ENCODE results near the gene RALGPS1. TPM values are rescaled to one million over a fixed set of nuclear protein-coding genes. Genes with fewer than 3 reads are reported as not detected.

RALGPS1 gene
- total and polyA plus RNA-seq, 2 donors (not counting 1 experiment from before 2014, with no cell fraction given) = 19.7 to 39.9 TPM

- Histone ChIP-seq H3K9me3 (ENCODE audit: control extremely low read depth in 1 of 3, control insufficient read depth in 2 of 3, insufficient read depth in 1 of 3, low read length in 2 of 3) (no peaks in the 10 kb centered on the region), H3K27ac (ENCODE audit: low read length in 2 of 2) (no peak overlapping the region), H3K36me3 (replicated peaks in 1 of 2; ENCODE audit: control extremely low read depth in 1 of 2, control insufficient read depth in 1 of 2, extremely low read depth in 1 of 2, insufficient read depth in 2 of 2, low read length in 1 of 2) (peaks cover 0 to 3% of the 10 kb centered on the region in 2 experiments), H3K4me3 (ENCODE audit: control extremely low read depth in 1 of 5, extremely low read depth in 1 of 5, insufficient read depth in 1 of 5, low read depth in 2 of 5, low read length in 4 of 5) (no peak overlapping the region), H3K79me2 (ENCODE audit: control insufficient read depth, insufficient read depth, low read length) (no peaks in the 10 kb centered on the region), H2AFZ (ENCODE audit: insufficient read depth, low read depth, low read length, poor library complexity, severe bottlenecking) (no peak overlapping the region), H4K20me1 (ENCODE audit: control insufficient read depth, insufficient read depth, low read length, poor library complexity, severe bottlenecking) (no peaks in the 10 kb centered on the region), H3K27me3 (replicated peaks in 1 of 4; ENCODE audit: control extremely low read depth in 1 of 4, control insufficient read depth in 3 of 4, insufficient read depth in 4 of 4, low read length in 3 of 4) (no peaks in the 10 kb centered on the region), H3K9ac (ENCODE audit: low read length) (no peak overlapping the region), H3K4me1 (ENCODE audit: control insufficient read depth in 2 of 2, insufficient read depth in 2 of 2, low read length in 2 of 2) (no peaks in the 10 kb centered on the region), H3K4me2 (replicated peaks; ENCODE audit: low read depth, low read length, poor library complexity, severe bottlenecking) (no peak overlapping the region)
- no peak overlapping the region for H3K27ac Mint-ChIP-seq
- ChIA-PET POLR2A (no interaction called here), CTCF (no interaction called here)
- H3K27me3 Mint-ChIP-seq = no peaks in the 10 kb centered on the region
- H3K4me3 Mint-ChIP-seq = no peak overlapping the region
- TF ChIP-seq EZH2 (IDR thresholded peaks at IDR 0.05; ENCODE audit: borderline replicate concordance, insufficient read depth, low read depth, low read length, poor library complexity, severe bottlenecking) = no peak
- no peak for TF ChIP-seq CTCF (IDR thresholded peaks at IDR 0.05)
- WGBS (ENCODE audit: insufficient coverage) = 100% methylated on average over 5 of the region's 6 CpGs
- intact Hi-C loops (cut with micrococcal nuclease) = no loop called here
- H3K4me1 Mint-ChIP-seq = no peaks in the 10 kb centered on the region
- DNase-seq = no peak
- H3K9me3 Mint-ChIP-seq (ENCODE audit: insufficient read depth) = no peaks in the 10 kb centered on the region
- no peak for ATAC-seq (ENCODE audit: low read depth)
Measured at GRCh38 chr9:127087411-127087810, 172.8 kb downstream of the RALGPS1 start.

GRCh38 chr9:127087836-127088235, 173.3 kb downstream of the RALGPS1 start:
- ChIA-PET CTCF (no interaction called here), POLR2A (no interaction called here)
- Histone ChIP-seq H3K9ac (ENCODE audit: low read length) (no peak overlapping the region), H3K9me3 (ENCODE audit: control extremely low read depth in 1 of 3, control insufficient read depth in 2 of 3, insufficient read depth in 1 of 3, low read length in 2 of 3) (no peaks in the 10 kb centered on the region), H3K27ac (ENCODE audit: low read length in 2 of 2) (no peak overlapping the region), H3K79me2 (ENCODE audit: control insufficient read depth, insufficient read depth, low read length) (no peaks in the 10 kb centered on the region), H3K27me3 (replicated peaks in 1 of 4; ENCODE audit: control extremely low read depth in 1 of 4, control insufficient read depth in 3 of 4, insufficient read depth in 4 of 4, low read length in 3 of 4) (no peaks in the 10 kb centered on the region), H3K4me3 (ENCODE audit: control extremely low read depth in 1 of 5, extremely low read depth in 1 of 5, insufficient read depth in 1 of 5, low read depth in 2 of 5, low read length in 4 of 5) (no peak overlapping the region), H4K20me1 (ENCODE audit: control insufficient read depth, insufficient read depth, low read length, poor library complexity, severe bottlenecking) (no peaks in the 10 kb centered on the region), H3K4me1 (ENCODE audit: control insufficient read depth in 2 of 2, insufficient read depth in 2 of 2, low read length in 2 of 2) (no peaks in the 10 kb centered on the region), H2AFZ (ENCODE audit: insufficient read depth, low read depth, low read length, poor library complexity, severe bottlenecking) (no peak overlapping the region), H3K36me3 (replicated peaks in 1 of 2; ENCODE audit: control extremely low read depth in 1 of 2, control insufficient read depth in 1 of 2, extremely low read depth in 1 of 2, insufficient read depth in 2 of 2, low read length in 1 of 2) (peaks cover 0 to 3% of the 10 kb centered on the region in 2 experiments), H3K4me2 (replicated peaks; ENCODE audit: low read depth, low read length, poor library complexity, severe bottlenecking) (no peak overlapping the region)
- no peak for DNase-seq
- Mint-ChIP-seq H3K27me3 (no peaks in the 10 kb centered on the region), H3K4me1 (no peaks in the 10 kb centered on the region), H3K9me3 (ENCODE audit: insufficient read depth) (no peaks in the 10 kb centered on the region), H3K27ac (no peak overlapping the region), H3K4me3 (no peak overlapping the region)
- WGBS (ENCODE audit: insufficient coverage) = 98% methylated on average over 7 of the region's 8 CpGs
- intact Hi-C loops (cut with micrococcal nuclease) = no loop called here
- TF ChIP-seq EZH2 (IDR thresholded peaks at IDR 0.05; ENCODE audit: borderline replicate concordance, insufficient read depth, low read depth, low read length, poor library complexity, severe bottlenecking) = no peak
- no peak for TF ChIP-seq CTCF (IDR thresholded peaks at IDR 0.05)
- ATAC-seq (ENCODE audit: low read depth) = no peak

All from B cell (primary cell).